ENCODE measurements around the gene SLC2A3. TPM values are rescaled to one million over a fixed set of nuclear protein-coding genes. Genes with fewer than 3 reads are reported as not detected.
"Not testable (repeated sequence)": the region's sequence is repeated elsewhere in the genome, so short reads cannot be mapped to it uniquely, and the experiment has no call there.

Gene SLC2A3
- total and polyA plus RNA-seq, 4 donors: 13.4 to 435 (median 126) TPM

- 49 to 60% methylated on average over 14 of the region's 14 CpGs for WGBS, 2 donors
- ATAC-seq (ENCODE audit: insufficient read depth, low FRiP score): no peak
- peak in 2 of 3 donors; percentile 35 to 43 for DNase-seq
Observed at GRCh38 chr12:7934091-7934888, 1.7 kb downstream of the SLC2A3 start.

GRCh38 chr12:7933255-7933726, 2.7 kb downstream of the SLC2A3 start:
- peak overlapping the region; percentile 68 to 74 for H3K27ac ChIP-seq (ENCODE audit: low read depth in 1 of 2, low read length in 1 of 2)
- peak overlapping the region in 1 of 2 donors; percentile 23 for H3K9ac ChIP-seq (ENCODE audit: insufficient read depth in 1 of 2, low read length in 2 of 2)
- no peaks in the 10 kb centered on the region for H3K9me3 ChIP-seq (ENCODE audit: control insufficient read depth in 4 of 4, insufficient read depth in 3 of 4, low read length in 3 of 4)
- H3K36me3 ChIP-seq (ENCODE audit: control insufficient read depth in 4 of 4, insufficient read depth in 4 of 4, low read length in 4 of 4): peaks cover 0 to 24% (median 19%) of the 10 kb centered on the region in 4 donors
- H3K4me3 ChIP-seq: peak overlapping the region; percentile 29
- H3K4me1 ChIP-seq (ENCODE audit: control insufficient read depth in 5 of 5, insufficient read depth in 5 of 5, low read length in 5 of 5): peaks cover 0 to 32% (median 10%) of the 10 kb centered on the region in 5 donors
- peak; percentile 85 for ATAC-seq (ENCODE audit: insufficient read depth, low FRiP score)
- no peaks in the 10 kb centered on the region for H3K27me3 ChIP-seq (ENCODE audit: control insufficient read depth in 3 of 3, insufficient read depth in 3 of 3, low read length in 2 of 3)
- DNase-seq: peak; percentile 85 to 94 (median 92)
- TF ChIP-seq CTCF (IDR thresholded peaks at IDR 0.05; ENCODE audit: control extremely low read depth, extremely low read depth): peak; percentile 34
- 0 to 2% methylated on average over 7 of the region's 7 CpGs for WGBS, 2 donors

More at GRCh38 chr12:7934091-7934888, 1.7 kb downstream of the SLC2A3 start:
- peaks cover 0 to 20% (median 13%) of the 10 kb centered on the region in 4 donors for H3K36me3 ChIP-seq (ENCODE audit: control insufficient read depth in 4 of 4, insufficient read depth in 4 of 4, low read length in 4 of 4)
- H3K27ac ChIP-seq (ENCODE audit: low read depth in 1 of 2, low read length in 1 of 2): peak overlapping the region; percentile 22 to 59
- H3K4me1 ChIP-seq (ENCODE audit: control insufficient read depth in 5 of 5, insufficient read depth in 5 of 5, low read length in 5 of 5): peaks cover 0 to 33% (median 10%) of the 10 kb centered on the region in 5 donors
- H3K4me3 ChIP-seq: peak overlapping the region; percentile 62
- TF ChIP-seq CTCF (IDR thresholded peaks at IDR 0.05; ENCODE audit: control extremely low read depth, extremely low read depth): no peak
- no peaks in the 10 kb centered on the region for H3K9me3 ChIP-seq (ENCODE audit: control insufficient read depth in 4 of 4, insufficient read depth in 3 of 4, low read length in 3 of 4)
- H3K27me3 ChIP-seq (ENCODE audit: control insufficient read depth in 3 of 3, insufficient read depth in 3 of 3, low read length in 2 of 3): no peaks in the 10 kb centered on the region
- H3K9ac ChIP-seq (ENCODE audit: insufficient read depth in 1 of 2, low read length in 2 of 2): peak overlapping the region in 1 of 2 donors; percentile 15

DNA sequence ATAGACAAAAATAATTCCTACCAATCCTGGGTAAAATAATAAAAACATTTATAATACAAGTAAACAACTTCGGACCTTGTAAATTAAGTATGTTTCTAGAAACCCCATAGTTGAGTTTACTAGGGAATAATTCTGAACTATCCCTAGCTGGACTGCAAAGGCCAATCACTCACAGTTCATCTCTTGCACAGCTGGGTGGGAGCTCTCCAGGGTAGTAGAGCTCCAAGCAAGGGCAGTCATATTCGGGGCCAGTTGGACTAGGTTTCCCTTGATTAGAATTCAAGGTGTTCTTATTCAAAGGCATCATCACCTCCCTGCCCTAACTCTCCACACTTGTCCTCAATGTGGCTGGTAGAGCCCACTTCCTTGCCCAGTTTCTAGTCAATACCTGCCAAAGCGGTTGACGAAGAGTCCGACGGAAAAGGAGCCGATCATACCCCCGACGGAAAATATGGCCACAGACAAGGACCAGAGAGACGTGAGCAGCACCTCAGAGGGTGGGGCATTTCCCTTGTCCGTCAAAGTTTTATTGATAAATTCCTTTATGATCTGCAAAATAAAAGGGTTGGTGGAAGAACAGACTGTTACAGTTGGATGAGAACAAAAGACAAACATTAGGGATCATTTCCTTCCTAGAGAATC, 3.3 kb downstream of the SLC2A3 start:
- ATAC-seq (ENCODE audit: insufficient read depth, low FRiP score); DNase-seq; H3K27ac ChIP-seq (ENCODE audit: low read depth in 1 of 2, low read length in 1 of 2); H3K4me3 ChIP-seq; H3K9me3 ChIP-seq (ENCODE audit: control insufficient read depth in 4 of 4, insufficient read depth in 3 of 4, low read length in 3 of 4); H3K27me3 ChIP-seq (ENCODE audit: control insufficient read depth in 3 of 3, insufficient read depth in 3 of 3, low read length in 2 of 3); H3K9ac ChIP-seq (ENCODE audit: insufficient read depth in 1 of 2, low read length in 2 of 2): not testable (repeated sequence)
- WGBS, 2 donors: 57 to 67% methylated on average over 11 of the region's 11 CpGs
- Histone ChIP-seq H3K36me3 (ENCODE audit: control insufficient read depth in 4 of 4, insufficient read depth in 4 of 4, low read length in 4 of 4) (peaks cover 0 to 28% (median 20%) of the 10 kb centered on the region in 4 donors), H3K4me1 (ENCODE audit: control insufficient read depth in 5 of 5, insufficient read depth in 5 of 5, low read length in 5 of 5) (peaks cover 0 to 27% (median 5%) of the 10 kb centered on the region in 5 donors)
